ENCODE data around the gene ZNF679. TPM values are rescaled to one million over a fixed set of nuclear protein-coding genes. Genes with fewer than 3 reads are reported as not detected.

The ZNF679 gene
- total and polyA plus RNA-seq, 2 of the 13 experiments (the other 11 are each of a cell fraction or from before 2014, with no cell fraction given), result not detected

- TF ChIP-seq HINFP (CRISPR knock-in tag; IDR thresholded peaks at IDR 0.05; ENCODE audit: low read depth), result no peak
- TF ChIP-seq ZNF710 (CRISPR knock-in tag; IDR thresholded peaks at IDR 0.05; ENCODE audit: borderline replicate concordance), result no peak
- no peak for TF ChIP-seq ZNF264 (CRISPR knock-in tag; IDR thresholded peaks at IDR 0.05)
- TF ChIP-seq SRF (IDR thresholded peaks at IDR 0.05; ENCODE audit: low read depth, low read length), result no peak
- TF ChIP-seq PHF8 (CRISPR knock-in tag; IDR thresholded peaks at IDR 0.05), result no peak
- no peak for TF ChIP-seq ATF7-NPFF (CRISPR knock-in tag; IDR thresholded peaks at IDR 0.05; ENCODE audit: low read depth)
- TF ChIP-seq PPARG (CRISPR knock-in tag; conservative IDR thresholded peaks at IDR 0.05), result no peak
- TF ChIP-seq ZNF816 (CRISPR knock-in tag; IDR thresholded peaks at IDR 0.05; ENCODE audit: borderline replicate concordance), result no peak
- no peak for TF ChIP-seq TBP (CRISPR knock-in tag; IDR thresholded peaks at IDR 0.05)
- no peak for TF ChIP-seq MYNN (CRISPR knock-in tag; IDR thresholded peaks at IDR 0.05; ENCODE audit: low read depth)
- no peak for TF ChIP-seq JARID2 (CRISPR knock-in tag; IDR thresholded peaks at IDR 0.05; ENCODE audit: insufficient replicate concordance)
Measured at GRCh38 chr7:64181586-64181985, 46.7 kb upstream of the ZNF679 start (continued).
